Endothelial cell of umbilical vein (primary cell): Measurements from ENCODE around the gene GPBP1L1. TPM values are rescaled to one million over a fixed set of nuclear protein-coding genes. Genes with fewer than 3 reads are reported as not detected.

Experiments used
- BruUV-seq: library from RNA; stranded (reverse); fragments of 400-500 nt; replicated peaks from 2 replicates; lab custom pipeline; 2021; lab: Mats Ljungman, UMichigan
- CTCF ChIA-PET: fragments of 300-600, 350-600 bp; sonication (Branson Sonifier 250); formaldehyde crosslinking; loops from one replicate; lab custom pipeline; 2021; ENCODE audit warnings: antibody characterized with exemption, inconsistent platforms; lab: Charles Lee
- POLR2A ChIA-PET: fragments of 300-600, 350-600 bp; sonication (Branson Sonifier 250); formaldehyde crosslinking; loops from one replicate; lab custom pipeline; 2021; ENCODE audit warnings: antibody characterized with exemption, inconsistent platforms; lab: Charles Lee
- DNase-seq: peaks from one replicate; pipeline ENCODE4 v3.0.0-alpha.2; 2011; ENCODE audit warnings: low read depth, low spot score
- FAIRE-seq: peaks from 2 replicates; lab custom pipeline; 2011; peaks lifted over from hg19 to GRCh38; lab: Jason Lieb, UNC
- H2AFZ ChIP-seq: 2 replicates; pipeline ENCODE4 v1.6.0; 2012; ENCODE audit warnings: low read depth, low read length, control low read depth, inconsistent platforms
- H3K27ac ChIP-seq: 2 replicates; pipeline ENCODE4 v1.5.1; 2011; ENCODE audit warnings: low read depth, mild to moderate bottlenecking, control low read depth, low read length, moderate library complexity; ENCODE audit not compliant: insufficient read depth
- H3K27me3 ChIP-seq, 2 experiments: 2 replicates each; pipeline versions ENCODE4 v1.6.0 to v1.6.1; 2011; ENCODE audit warnings: low read length in 2 of 2, mixed read lengths in 1 of 2; ENCODE audit not compliant: control insufficient read depth in 2 of 2, insufficient read depth in 2 of 2
- H3K36me3 ChIP-seq, 2 experiments: 2 replicates in 1 of 2; 3 replicates in 1 of 2; pipeline ENCODE4 v1.5.1; 2011; ENCODE audit warnings: low read length in 2 of 2, mild to moderate bottlenecking in 1 of 2, moderate library complexity in 1 of 2; ENCODE audit not compliant: control insufficient read depth in 2 of 2, insufficient read depth in 2 of 2; ENCODE audit errors: extremely low read depth in 1 of 2
- H3K4me1 ChIP-seq: 3 replicates; pipeline ENCODE4 v1.5.1; 2011; ENCODE audit warnings: mild to moderate bottlenecking, low read length; ENCODE audit not compliant: control insufficient read depth, insufficient read depth; ENCODE audit errors: extremely low read depth
- H3K4me2 ChIP-seq: 2 replicates; pipeline ENCODE4 v1.6.1; 2011; ENCODE audit warnings: low read length, control low read depth, mixed read lengths; ENCODE audit not compliant: insufficient read depth
- H3K4me3 ChIP-seq, 3 experiments: fragments of 200-600 bp in 1 of 3; sonication (generic), shearing (Covaris generic) in 1 of 3; replicated peaks in 1 of 3; 2 replicates each; pipeline ENCODE4 v1.5.1; 2011 to 2016; ENCODE audit warnings: control low read depth in 3 of 3, low read length in 3 of 3, mild to moderate bottlenecking in 2 of 3, inconsistent platforms in 1 of 3, low read depth in 1 of 3, moderate library complexity in 1 of 3; ENCODE audit not compliant: insufficient read depth in 1 of 3
- H3K79me2 ChIP-seq: 2 replicates; pipeline ENCODE4 v1.6.0; 2012; ENCODE audit warnings: low read length, inconsistent platforms; ENCODE audit not compliant: control insufficient read depth, insufficient read depth
- H3K9ac ChIP-seq: replicated peaks from 2 replicates; pipeline ENCODE3; 2011; ENCODE audit warnings: low read length, control low read depth; ENCODE audit not compliant: insufficient read depth; ENCODE audit errors: extremely low read depth
- H3K9me1 ChIP-seq: replicated peaks from 3 replicates; pipeline ENCODE4 v1.6.0; 2011; ENCODE audit warnings: mild to moderate bottlenecking, low read length; ENCODE audit not compliant: control insufficient read depth, insufficient read depth; ENCODE audit errors: extremely low read depth
- H3K9me3 ChIP-seq: replicated peaks from 2 replicates; pipeline ENCODE4 v1.5.1; 2012; ENCODE audit warnings: low read length, inconsistent platforms; ENCODE audit not compliant: control insufficient read depth, insufficient read depth
- H4K20me1 ChIP-seq: replicated peaks from 2 replicates; pipeline ENCODE3; 2011; ENCODE audit warnings: mild to moderate bottlenecking, low read length; ENCODE audit not compliant: control insufficient read depth, insufficient read depth; ENCODE audit errors: extremely low read depth
- EZH2 ChIP-seq: IDR thresholded peaks from 2 replicates; pipeline ENCODE4 v1.6.1; 2012; ENCODE audit warnings: borderline replicate concordance, low read depth, mild to moderate bottlenecking, moderate library complexity, low read length, inconsistent platforms; ENCODE audit not compliant: severe bottlenecking
- FOS ChIP-seq: IDR thresholded peaks from 2 replicates; pipeline ENCODE4 v1.6.1; 2011; ENCODE audit warnings: mild to moderate bottlenecking, low read length, moderate library complexity, borderline replicate concordance; ENCODE audit not compliant: insufficient read depth
- GATA2 ChIP-seq: IDR thresholded peaks from 2 replicates; pipeline ENCODE4 v1.7.0; 2011; ENCODE audit warnings: low read depth, mild to moderate bottlenecking, moderate library complexity, mixed read lengths, low read length; ENCODE audit not compliant: insufficient read length, insufficient read depth
- JUN ChIP-seq: IDR thresholded peaks from 2 replicates; pipeline ENCODE4 v1.6.1; 2011; ENCODE audit warnings: borderline replicate concordance, low read depth; ENCODE audit not compliant: insufficient read length, insufficient read depth
- MYC ChIP-seq: IDR thresholded peaks from one replicate; pipeline ENCODE4 v1.6.1; 2011; ENCODE audit warnings: mild to moderate bottlenecking, low read depth, low read length
- POLR2A ChIP-seq: IDR thresholded peaks from 2 replicates; pipeline ENCODE4 v1.6.1; 2012; ENCODE audit warnings: low read depth, mild to moderate bottlenecking, control low read depth, low read length
- POLR2AphosphoS5 ChIP-seq: IDR thresholded peaks from 2 replicates; pipeline ENCODE4 v1.6.1; 2012; ENCODE audit warnings: low read depth, mild to moderate bottlenecking, control low read depth, low read length, moderate library complexity; ENCODE audit not compliant: insufficient read depth
- dilution Hi-C: fragments of 300-500 bp; cut with MboI; formaldehyde crosslinking; loops from one replicate; pipeline ENCODE4 v1.15.0; 2019; ENCODE audit warnings: low sequenced_read_pairs; ENCODE audit not compliant: extremely low pct_ligation_motif_present
- intact Hi-C: fragments of 100-400 bp; cut with micrococcal nuclease; formaldehyde crosslinking; loops from one replicate; pipeline ENCODE4 v1.10.0; 2022
- polyA plus RNA-seq, 4 experiments: library from polyadenylated mRNA; depleted of rRNA in 3 of 4; stranded (reverse) in 3 of 4; unstranded in 1 of 4; fragments of >200 nt; gene quantifications; 2 replicates each; pipeline versions ENCODE4 v1.2.1 to v1.2.3, GENCODE V29; 2011 to 2012; ENCODE audit warnings: missing spikeins in 1 of 4
- total RNA-seq: library from RNA; stranded (reverse); gene quantifications from 2 replicates; pipeline ENCODE4 v1.2.3, GENCODE V29; 2021
- TF ChIP-seq, protein P1 (sequence below), 2 donors: IDR thresholded peaks; 1 replicate in 1 of 2; 2 replicates in 1 of 2; pipeline ENCODE4 v1.5.1; 2011; ENCODE audit warnings: low read length in 2 of 2, mild to moderate bottlenecking in 2 of 2, moderate library complexity in 2 of 2, control low read depth in 1 of 2, inconsistent platforms in 1 of 2, low read depth in 1 of 2; ENCODE audit not compliant: insufficient read depth in 1 of 2; ENCODE audit errors: extremely low read depth in 1 of 2
- TF ChIP-seq, protein P2 (sequence below): IDR thresholded peaks from 2 replicates; pipeline ENCODE4 v1.6.1; 2011; ENCODE audit not compliant: insufficient read depth, insufficient read length

Gene GPBP1L1
- total and polyA plus RNA-seq, 2 donors (not counting 3 experiments of a cell fraction or from before 2014, with no cell fraction given), result 35.0 to 89.7 TPM

DNA sequence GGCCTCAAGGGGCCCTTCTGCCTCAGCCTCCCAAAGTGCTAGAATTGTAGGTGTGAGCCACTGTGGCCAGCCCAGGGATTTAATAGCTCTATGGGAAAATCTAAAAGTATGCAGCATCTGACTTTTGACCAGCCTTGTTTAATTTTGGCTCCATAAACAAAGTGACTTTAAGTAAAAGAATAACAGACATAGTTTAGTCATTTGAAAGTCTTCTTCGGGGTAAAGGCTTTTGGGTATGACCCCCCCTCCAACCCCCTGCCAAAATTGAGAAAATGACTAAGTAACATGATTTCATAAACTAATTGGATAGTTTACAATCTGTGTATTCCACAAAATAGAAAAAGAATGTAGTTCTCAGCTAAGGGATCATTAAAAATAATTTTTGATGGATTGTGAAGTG lies 17.0 kb downstream of the GPBP1L1 start:
- TF ChIP-seq EZH2 (no peak), GATA2 (no peak), JUN (no peak), MYC (no peak), POLR2AphosphoS5 (no peak), POLR2A (no peak), FOS (no peak)
- TF ChIP-seq, protein P1, sequence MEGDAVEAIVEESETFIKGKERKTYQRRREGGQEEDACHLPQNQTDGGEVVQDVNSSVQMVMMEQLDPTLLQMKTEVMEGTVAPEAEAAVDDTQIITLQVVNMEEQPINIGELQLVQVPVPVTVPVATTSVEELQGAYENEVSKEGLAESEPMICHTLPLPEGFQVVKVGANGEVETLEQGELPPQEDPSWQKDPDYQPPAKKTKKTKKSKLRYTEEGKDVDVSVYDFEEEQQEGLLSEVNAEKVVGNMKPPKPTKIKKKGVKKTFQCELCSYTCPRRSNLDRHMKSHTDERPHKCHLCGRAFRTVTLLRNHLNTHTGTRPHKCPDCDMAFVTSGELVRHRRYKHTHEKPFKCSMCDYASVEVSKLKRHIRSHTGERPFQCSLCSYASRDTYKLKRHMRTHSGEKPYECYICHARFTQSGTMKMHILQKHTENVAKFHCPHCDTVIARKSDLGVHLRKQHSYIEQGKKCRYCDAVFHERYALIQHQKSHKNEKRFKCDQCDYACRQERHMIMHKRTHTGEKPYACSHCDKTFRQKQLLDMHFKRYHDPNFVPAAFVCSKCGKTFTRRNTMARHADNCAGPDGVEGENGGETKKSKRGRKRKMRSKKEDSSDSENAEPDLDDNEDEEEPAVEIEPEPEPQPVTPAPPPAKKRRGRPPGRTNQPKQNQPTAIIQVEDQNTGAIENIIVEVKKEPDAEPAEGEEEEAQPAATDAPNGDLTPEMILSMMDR (IDR thresholded peaks at IDR 0.05; ENCODE audit: extremely low read depth in 1 of 2, insufficient read depth in 1 of 2, low read depth in 1 of 2, low read length in 2 of 2), result no peak
- TF ChIP-seq, protein P2, sequence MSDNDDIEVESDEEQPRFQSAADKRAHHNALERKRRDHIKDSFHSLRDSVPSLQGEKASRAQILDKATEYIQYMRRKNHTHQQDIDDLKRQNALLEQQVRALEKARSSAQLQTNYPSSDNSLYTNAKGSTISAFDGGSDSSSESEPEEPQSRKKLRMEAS, result no peak
- ChIA-PET POLR2A (interaction anchor here (0.6 kb wide), 1 partner anchor 13 kb away, joined by 4 read pairs; no protein-coding TSS in a partner anchor), CTCF (interaction anchor here (1.0 to 1.4 kb wide), 4 partner anchors 9 to 173 kb away, joined by 3 to 4 read pairs (median 3); no protein-coding TSS in a partner anchor)
- intact Hi-C loops (no loop called here), dilution Hi-C loops (no loop called here)
- Histone ChIP-seq H3K79me2 (peaks cover 97% of the 10 kb centered on the region), H3K4me3 (no peak overlapping the region), H3K27ac (no peak overlapping the region), H3K4me1 (peaks cover 9% of the 10 kb centered on the region), H3K9me1 (no peaks in the 10 kb centered on the region), H3K9me3 (no peaks in the 10 kb centered on the region), H2AFZ (no peak overlapping the region), H3K27me3 (no peaks in the 10 kb centered on the region), H4K20me1 (peaks cover 12% of the 10 kb centered on the region), H3K4me2 (no peak overlapping the region), H3K9ac (no peak overlapping the region), H3K36me3 (no peaks in the 10 kb centered on the region)
- DNase-seq (no peak), FAIRE-seq (no peak)
- BruUV-seq, result no TSS peak
